ENCODE data around the gene TBC1D22A.

Gene TBC1D22A

DNA sequence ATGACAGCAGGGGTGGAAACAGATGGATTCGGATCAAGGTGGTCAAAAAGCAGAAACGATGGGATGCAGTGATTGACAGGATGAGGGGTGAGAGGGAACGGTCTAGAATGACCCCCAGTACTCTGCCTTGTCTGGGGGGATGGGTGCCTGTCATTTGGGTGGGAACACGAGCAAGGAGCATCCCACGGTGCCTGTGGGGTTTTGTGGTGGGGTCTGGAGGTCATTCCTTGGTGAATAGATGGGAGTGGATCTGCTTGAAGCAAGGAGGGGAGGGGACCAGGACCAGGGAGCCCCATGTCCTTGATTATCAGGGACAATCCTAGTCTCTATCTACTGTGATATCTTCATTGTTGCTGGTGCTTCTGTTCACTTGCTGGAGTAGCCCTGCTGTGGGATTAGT is 16.3 kb upstream of the TBC1D22A start:
- Histone ChIP-seq H3K4me1 (ENCODE audit: control insufficient read depth in 1 of 2, insufficient read depth in 2 of 2, low read length in 2 of 2) (peaks cover 32 to 46% of the 10 kb centered on the region in 2 donors), H3K9me3 (ENCODE audit: control insufficient read depth in 1 of 2, low read length in 2 of 2) (no peaks in the 10 kb centered on the region), H3K4me3 (ENCODE audit: low read depth in 1 of 2, low read length in 2 of 2) (no peak overlapping the region), H3K27ac (ENCODE audit: low read depth, low read length) (no peak overlapping the region), H3K9ac (ENCODE audit: low read depth in 1 of 2, low read length in 2 of 2) (no peak overlapping the region), H3K27me3 (ENCODE audit: control insufficient read depth in 1 of 2, insufficient read depth in 2 of 2, low read length in 2 of 2) (no peaks in the 10 kb centered on the region), H3K36me3 (ENCODE audit: control insufficient read depth in 1 of 2, insufficient read depth in 2 of 2, low read length in 2 of 2) (no peaks in the 10 kb centered on the region)

GRCh38 chr22:46746620-46747019 is 15.8 kb upstream of the TBC1D22A start:
- Histone ChIP-seq H3K9me3 (ENCODE audit: control insufficient read depth in 1 of 2, low read length in 2 of 2) (no peaks in the 10 kb centered on the region), H3K9ac (ENCODE audit: low read depth in 1 of 2, low read length in 2 of 2) (no peak overlapping the region), H3K4me1 (ENCODE audit: control insufficient read depth in 1 of 2, insufficient read depth in 2 of 2, low read length in 2 of 2) (peaks cover 36 to 46% of the 10 kb centered on the region in 2 donors), H3K27me3 (ENCODE audit: control insufficient read depth in 1 of 2, insufficient read depth in 2 of 2, low read length in 2 of 2) (no peaks in the 10 kb centered on the region), H3K4me3 (ENCODE audit: low read depth in 1 of 2, low read length in 2 of 2) (no peak overlapping the region), H3K27ac (ENCODE audit: low read depth, low read length) (no peak overlapping the region), H3K36me3 (ENCODE audit: control insufficient read depth in 1 of 2, insufficient read depth in 2 of 2, low read length in 2 of 2) (no peaks in the 10 kb centered on the region)

- no peaks in the 10 kb centered on the region for H3K36me3 ChIP-seq (ENCODE audit: control insufficient read depth in 1 of 2, insufficient read depth in 2 of 2, low read length in 2 of 2)
- no peaks in the 10 kb centered on the region for H3K27me3 ChIP-seq (ENCODE audit: control insufficient read depth in 1 of 2, insufficient read depth in 2 of 2, low read length in 2 of 2)
- H3K9ac ChIP-seq (ENCODE audit: low read depth in 1 of 2, low read length in 2 of 2), result no peak overlapping the region
- H3K4me3 ChIP-seq (ENCODE audit: low read depth in 1 of 2, low read length in 2 of 2), result no peak overlapping the region
- no peaks in the 10 kb centered on the region for H3K9me3 ChIP-seq (ENCODE audit: control insufficient read depth in 1 of 2, low read length in 2 of 2)
- H3K4me1 ChIP-seq (ENCODE audit: control insufficient read depth in 1 of 2, insufficient read depth in 2 of 2, low read length in 2 of 2), result peaks cover 37 to 46% of the 10 kb centered on the region in 2 donors
- no peak overlapping the region for H3K27ac ChIP-seq (ENCODE audit: low read depth, low read length)
Observed at GRCh38 chr22:46747646-46748045, 14.8 kb upstream of the TBC1D22A start.

DNA sequence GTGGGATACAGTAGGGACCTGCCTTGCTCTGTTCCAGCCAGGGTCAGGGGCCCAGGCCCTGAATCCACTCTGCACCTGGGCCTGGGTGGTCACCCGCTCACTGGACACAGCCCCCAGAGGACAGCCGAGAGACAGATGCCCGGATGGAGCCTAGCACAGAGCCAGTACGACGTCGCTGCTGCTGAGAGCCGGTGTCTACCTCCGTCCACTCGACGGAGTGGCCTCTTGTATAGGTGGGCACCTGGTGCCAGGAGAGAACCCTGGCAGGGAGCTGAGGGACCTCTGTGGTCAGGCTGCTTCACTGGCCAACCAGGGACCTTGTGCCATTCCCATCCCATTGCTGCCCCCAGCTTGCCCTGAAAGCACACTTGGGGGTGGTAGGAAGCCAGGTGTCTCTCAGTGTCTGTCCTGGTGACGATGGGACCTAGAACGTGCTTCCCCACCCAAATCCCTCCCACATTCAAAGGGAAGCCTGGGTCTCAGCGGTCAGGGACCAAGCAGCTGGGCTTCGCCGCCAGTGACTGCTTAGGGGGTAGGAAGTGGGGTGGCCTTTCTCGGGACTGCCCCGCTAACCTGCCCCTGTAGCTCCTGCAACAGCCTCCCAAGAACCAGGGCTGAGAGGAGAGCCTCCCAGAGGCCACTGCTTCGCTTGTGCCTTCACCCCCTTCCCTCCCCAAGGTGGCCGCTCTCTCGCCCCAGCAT is 14.1 kb upstream of the TBC1D22A start:
- H3K9me3 ChIP-seq (ENCODE audit: control insufficient read depth in 1 of 2, low read length in 2 of 2), result no peaks in the 10 kb centered on the region
- H3K4me1 ChIP-seq (ENCODE audit: control insufficient read depth in 1 of 2, insufficient read depth in 2 of 2, low read length in 2 of 2), result peaks cover 39 to 44% of the 10 kb centered on the region in 2 donors
- H3K36me3 ChIP-seq (ENCODE audit: control insufficient read depth in 1 of 2, insufficient read depth in 2 of 2, low read length in 2 of 2), result no peaks in the 10 kb centered on the region
- H3K27me3 ChIP-seq (ENCODE audit: control insufficient read depth in 1 of 2, insufficient read depth in 2 of 2, low read length in 2 of 2), result no peaks in the 10 kb centered on the region
- no peak overlapping the region for H3K27ac ChIP-seq (ENCODE audit: low read depth, low read length)
- no peak overlapping the region for H3K4me3 ChIP-seq (ENCODE audit: low read depth in 1 of 2, low read length in 2 of 2)
- no peak overlapping the region for H3K9ac ChIP-seq (ENCODE audit: low read depth in 1 of 2, low read length in 2 of 2)

DNA sequence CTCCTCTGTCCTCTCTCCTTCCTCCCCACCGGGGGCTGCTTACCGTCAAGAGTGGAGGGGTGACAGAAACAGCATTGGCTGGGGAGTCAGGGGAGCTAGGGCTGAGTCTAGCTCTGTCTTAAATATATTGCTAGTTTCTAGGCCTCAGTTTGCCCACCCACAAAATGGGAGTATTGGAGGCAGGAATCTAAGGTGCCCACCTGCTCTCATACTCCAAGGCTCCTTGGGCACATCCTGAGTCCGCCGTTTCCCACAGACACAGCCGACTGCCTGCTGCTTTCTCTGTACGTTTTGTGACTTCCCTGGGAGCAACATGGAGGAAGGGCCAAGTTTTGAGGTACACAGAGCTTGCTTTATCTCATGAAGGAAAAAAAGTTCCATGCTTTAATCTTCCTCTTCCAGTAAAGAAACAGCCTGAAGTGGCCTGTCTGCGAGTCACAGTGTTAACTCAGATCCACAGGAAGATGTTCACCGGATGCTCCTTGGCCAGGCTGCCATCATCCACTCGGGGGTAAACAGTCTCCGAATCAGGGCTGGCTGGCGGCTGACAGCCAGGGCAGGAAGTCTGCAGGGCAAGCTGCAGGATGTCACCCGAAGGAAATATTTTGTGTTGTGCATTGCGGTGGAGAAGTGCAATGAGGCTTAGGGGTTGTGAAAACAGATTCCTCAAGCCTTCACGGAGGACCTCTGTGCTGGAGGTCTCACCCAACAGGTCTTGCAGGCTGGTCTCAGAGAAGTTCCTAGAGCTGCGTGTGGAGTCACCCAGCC is 13.4 kb upstream of the TBC1D22A start:
- no peak overlapping the region for H3K9ac ChIP-seq (ENCODE audit: low read depth in 1 of 2, low read length in 2 of 2)
- H3K27me3 ChIP-seq (ENCODE audit: control insufficient read depth in 1 of 2, insufficient read depth in 2 of 2, low read length in 2 of 2), result no peaks in the 10 kb centered on the region
- H3K9me3 ChIP-seq (ENCODE audit: control insufficient read depth in 1 of 2, low read length in 2 of 2), result no peaks in the 10 kb centered on the region
- no peaks in the 10 kb centered on the region for H3K36me3 ChIP-seq (ENCODE audit: control insufficient read depth in 1 of 2, insufficient read depth in 2 of 2, low read length in 2 of 2)
- peaks cover 47 to 51% of the 10 kb centered on the region in 2 donors for H3K4me1 ChIP-seq (ENCODE audit: control insufficient read depth in 1 of 2, insufficient read depth in 2 of 2, low read length in 2 of 2)
- H3K27ac ChIP-seq (ENCODE audit: low read depth, low read length), result no peak overlapping the region
- peak overlapping the region in 1 of 2 donors; percentile 13 for H3K4me3 ChIP-seq (ENCODE audit: low read depth in 1 of 2, low read length in 2 of 2)

DNA sequence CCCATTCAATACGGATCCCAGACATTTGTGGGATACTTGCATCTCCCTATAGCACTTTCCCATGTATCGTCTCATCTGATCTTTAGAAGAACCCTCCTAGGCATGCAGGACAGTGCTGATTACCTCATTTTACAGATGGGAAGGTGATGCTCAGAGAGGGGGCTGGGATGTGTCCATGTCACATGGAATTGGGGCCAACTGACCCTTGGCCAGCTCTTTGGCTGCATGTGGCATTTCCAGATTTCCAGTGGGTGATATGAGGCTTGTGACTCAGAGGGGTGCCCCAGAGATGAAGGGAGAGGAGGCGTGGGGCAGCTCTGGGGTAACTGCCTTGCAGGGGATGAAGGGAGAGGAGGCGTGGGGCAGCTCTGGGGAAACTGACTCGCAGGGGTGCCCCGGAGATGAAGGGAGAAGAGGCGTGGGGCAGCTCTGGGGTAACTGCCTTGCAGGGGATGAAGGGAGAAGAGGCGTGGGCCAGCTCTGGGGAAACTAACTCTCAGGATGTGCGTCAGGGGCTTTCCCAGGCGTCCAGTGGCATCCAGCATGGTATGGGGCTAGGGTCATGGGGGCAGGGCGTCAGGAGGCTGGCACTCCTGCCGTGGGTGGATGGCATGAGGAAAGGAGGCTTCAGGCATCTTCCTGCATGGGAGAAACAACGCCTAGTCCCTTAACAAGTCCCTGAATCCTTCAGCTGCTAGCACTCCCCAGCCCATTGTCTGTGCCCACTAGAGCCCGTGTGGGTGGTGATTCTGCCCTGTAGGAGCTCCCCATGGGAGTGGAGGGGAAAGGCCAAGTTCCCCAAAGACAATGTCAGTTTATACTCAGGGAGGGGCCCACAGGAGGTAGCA is 12.5 kb upstream of the TBC1D22A start:
- Histone ChIP-seq H3K9me3 (ENCODE audit: control insufficient read depth in 1 of 2, low read length in 2 of 2) (no peaks in the 10 kb centered on the region), H3K4me3 (ENCODE audit: low read depth in 1 of 2, low read length in 2 of 2) (peak overlapping the region in 1 of 2 donors; percentile 13), H3K36me3 (ENCODE audit: control insufficient read depth in 1 of 2, insufficient read depth in 2 of 2, low read length in 2 of 2) (no peaks in the 10 kb centered on the region), H3K4me1 (ENCODE audit: control insufficient read depth in 1 of 2, insufficient read depth in 2 of 2, low read length in 2 of 2) (peaks cover 52 to 55% of the 10 kb centered on the region in 2 donors), H3K27me3 (ENCODE audit: control insufficient read depth in 1 of 2, insufficient read depth in 2 of 2, low read length in 2 of 2) (no peaks in the 10 kb centered on the region), H3K27ac (ENCODE audit: low read depth, low read length) (no peak overlapping the region), H3K9ac (ENCODE audit: low read depth in 1 of 2, low read length in 2 of 2) (peak overlapping the region in 1 of 2 donors; percentile 30)

- no peaks in the 10 kb centered on the region for H3K9me3 ChIP-seq (ENCODE audit: control insufficient read depth in 1 of 2, low read length in 2 of 2)
- H3K27me3 ChIP-seq (ENCODE audit: control insufficient read depth in 1 of 2, insufficient read depth in 2 of 2, low read length in 2 of 2), result no peaks in the 10 kb centered on the region
- H3K27ac ChIP-seq (ENCODE audit: low read depth, low read length), result no peak overlapping the region
- H3K4me3 ChIP-seq (ENCODE audit: low read depth in 1 of 2, low read length in 2 of 2), result no peak overlapping the region
- H3K4me1 ChIP-seq (ENCODE audit: control insufficient read depth in 1 of 2, insufficient read depth in 2 of 2, low read length in 2 of 2), result peaks cover 53 to 57% of the 10 kb centered on the region in 2 donors
- H3K36me3 ChIP-seq (ENCODE audit: control insufficient read depth in 1 of 2, insufficient read depth in 2 of 2, low read length in 2 of 2), result no peaks in the 10 kb centered on the region
- peak overlapping the region; percentile 10 to 30 for H3K9ac ChIP-seq (ENCODE audit: low read depth in 1 of 2, low read length in 2 of 2)
Observed at GRCh38 chr22:46750530-46750800, 12.0 kb upstream of the TBC1D22A start.

- Histone ChIP-seq H3K36me3 (ENCODE audit: control insufficient read depth in 1 of 2, insufficient read depth in 2 of 2, low read length in 2 of 2) (no peaks in the 10 kb centered on the region), H3K27me3 (ENCODE audit: control insufficient read depth in 1 of 2, insufficient read depth in 2 of 2, low read length in 2 of 2) (no peaks in the 10 kb centered on the region), H3K4me1 (ENCODE audit: control insufficient read depth in 1 of 2, insufficient read depth in 2 of 2, low read length in 2 of 2) (peaks cover 53 to 57% of the 10 kb centered on the region in 2 donors), H3K27ac (ENCODE audit: low read depth, low read length) (no peak overlapping the region), H3K9me3 (ENCODE audit: control insufficient read depth in 1 of 2, low read length in 2 of 2) (peaks cover 0 to 2% of the 10 kb centered on the region in 2 donors), H3K4me3 (ENCODE audit: low read depth in 1 of 2, low read length in 2 of 2) (peak overlapping the region in 1 of 2 donors; percentile 32), H3K9ac (ENCODE audit: low read depth in 1 of 2, low read length in 2 of 2) (peak overlapping the region; percentile 10 to 30)
Observed at GRCh38 chr22:46750863-46751443, 11.5 kb upstream of the TBC1D22A start.

DNA sequence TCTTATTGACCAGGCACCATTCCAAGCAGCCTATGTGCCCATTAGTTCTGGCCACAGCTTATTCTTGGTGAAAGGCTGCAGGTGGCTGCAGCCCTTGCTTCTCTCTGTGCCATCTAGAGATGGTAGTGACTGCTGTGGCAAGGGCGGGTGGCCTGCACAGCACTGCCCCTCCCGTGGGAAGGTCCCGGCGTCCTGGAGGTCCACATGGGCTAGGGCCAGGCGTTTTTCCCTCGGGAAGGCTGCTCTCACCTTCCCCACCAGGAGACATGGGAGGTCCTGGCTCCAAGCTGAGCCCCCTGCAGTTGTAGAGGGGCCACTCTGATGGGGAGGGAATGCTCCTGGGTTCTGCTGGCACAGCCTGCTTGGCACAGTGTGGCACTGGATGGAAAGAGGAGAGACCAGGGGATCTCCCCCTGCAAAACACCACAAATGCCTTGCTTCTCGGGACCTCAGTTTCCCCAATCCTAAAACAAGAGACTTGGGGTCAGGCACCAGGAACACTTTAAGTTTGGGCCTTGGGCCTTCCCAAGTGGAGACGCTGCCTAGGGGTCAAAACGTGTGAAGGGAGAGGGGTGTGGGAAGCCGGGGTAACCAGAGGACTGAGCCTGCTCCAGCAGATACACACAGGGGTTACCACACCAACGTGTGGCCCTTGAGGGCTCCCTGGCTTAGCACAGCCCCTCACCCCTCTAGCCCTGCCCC is 10.0 kb upstream of the TBC1D22A start:
- Histone ChIP-seq H3K9me3 (ENCODE audit: control insufficient read depth in 1 of 2, low read length in 2 of 2) (peaks cover 0 to 9% of the 10 kb centered on the region in 2 donors), H3K27ac (ENCODE audit: low read depth, low read length) (no peak overlapping the region), H3K9ac (ENCODE audit: low read depth in 1 of 2, low read length in 2 of 2) (no peak overlapping the region), H3K36me3 (ENCODE audit: control insufficient read depth in 1 of 2, insufficient read depth in 2 of 2, low read length in 2 of 2) (no peaks in the 10 kb centered on the region), H3K4me1 (ENCODE audit: control insufficient read depth in 1 of 2, insufficient read depth in 2 of 2, low read length in 2 of 2) (peaks cover 53 to 57% of the 10 kb centered on the region in 2 donors), H3K4me3 (ENCODE audit: low read depth in 1 of 2, low read length in 2 of 2) (no peak overlapping the region), H3K27me3 (ENCODE audit: control insufficient read depth in 1 of 2, insufficient read depth in 2 of 2, low read length in 2 of 2) (no peaks in the 10 kb centered on the region)

Measured in duodenal mucosa (tissue), 2 donors.